Liver (tissue), 3 donors: ENCODE measurements around the gene WDFY3.

ENCODE experiments used
- GABPA ChIP-seq, 2 donors: IDR thresholded peaks in 1 of 2; conservative IDR thresholded peaks in 1 of 2; 2 replicates each; pipeline ENCODE4 v1.6.1; 2016; ENCODE audit warnings: antibody characterized with exemption in 2 of 2, mild to moderate bottlenecking in 1 of 2, moderate library complexity in 1 of 2
- RAD21 ChIP-seq, 2 donors: IDR thresholded peaks; 2 replicates each; pipeline ENCODE4 v1.6.1; 2016; ENCODE audit warnings: antibody characterized with exemption in 2 of 2, mild to moderate bottlenecking in 2 of 2
- RXRA ChIP-seq, 2 donors: IDR thresholded peaks; 2 replicates each; pipeline ENCODE4 v1.6.1; 2017 to 2018; ENCODE audit warnings: antibody characterized with exemption in 2 of 2, mild to moderate bottlenecking in 1 of 2
- SP1 ChIP-seq: IDR thresholded peaks from 2 replicates; pipeline ENCODE4 v1.6.1; 2018; ENCODE audit warnings: antibody characterized with exemption, mild to moderate bottlenecking
- TAF1 ChIP-seq: conservative IDR thresholded peaks from 2 replicates; pipeline ENCODE4 v1.6.1; 2016; ENCODE audit warnings: antibody characterized with exemption, mild to moderate bottlenecking
- YY1 ChIP-seq: IDR thresholded peaks from 2 replicates; pipeline ENCODE4 v1.6.1; 2016; ENCODE audit warnings: antibody characterized with exemption, mild to moderate bottlenecking
- TF ChIP-seq, protein P1 (sequence below): IDR thresholded peaks from 2 replicates; pipeline ENCODE4 v1.6.1; 2016; ENCODE audit warnings: antibody characterized with exemption
- TF ChIP-seq, protein P2 (sequence below): fragments of 150-350 bp; IDR thresholded peaks from 2 replicates; pipeline ENCODE4 v1.5.1; 2017; ENCODE audit warnings: improper control_type of control experiment, low read depth, low read length; ENCODE audit not compliant: missing input control
- TF ChIP-seq, protein P3 (sequence below): IDR thresholded peaks from 2 replicates; pipeline ENCODE4 v1.6.1; 2016; ENCODE audit warnings: antibody characterized with exemption
- TF ChIP-seq, protein P4 (sequence below): IDR thresholded peaks from 2 replicates; pipeline ENCODE4 v1.6.1; 2016; ENCODE audit warnings: antibody characterized with exemption
- TF ChIP-seq, protein P5 (sequence below): IDR thresholded peaks from 2 replicates; pipeline ENCODE4 v1.6.1; 2016; ENCODE audit warnings: antibody characterized with exemption, mild to moderate bottlenecking
- donor health status: healthy.
- donor health status: healthy.

DNA sequence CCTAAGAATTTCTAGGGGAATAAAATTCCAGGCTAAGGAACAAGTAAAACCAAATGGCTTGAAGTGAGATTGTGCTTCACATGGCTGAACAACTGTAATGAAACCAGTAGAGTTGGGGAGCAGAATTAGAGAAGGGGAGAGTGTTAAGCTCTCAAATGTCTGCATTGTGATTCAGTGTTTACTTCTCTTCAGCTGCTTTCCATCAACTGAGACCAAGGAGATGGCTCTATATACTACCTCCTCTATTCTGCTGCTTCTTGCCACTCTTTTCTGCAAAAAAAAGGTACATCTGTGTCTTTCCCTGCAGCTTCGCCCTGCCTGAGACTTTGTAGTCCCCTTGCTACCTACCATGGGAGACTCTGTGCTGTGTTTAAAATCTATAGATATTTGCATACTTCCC lies 73.5 kb downstream of the WDFY3 start:
- TF ChIP-seq, protein P1, sequence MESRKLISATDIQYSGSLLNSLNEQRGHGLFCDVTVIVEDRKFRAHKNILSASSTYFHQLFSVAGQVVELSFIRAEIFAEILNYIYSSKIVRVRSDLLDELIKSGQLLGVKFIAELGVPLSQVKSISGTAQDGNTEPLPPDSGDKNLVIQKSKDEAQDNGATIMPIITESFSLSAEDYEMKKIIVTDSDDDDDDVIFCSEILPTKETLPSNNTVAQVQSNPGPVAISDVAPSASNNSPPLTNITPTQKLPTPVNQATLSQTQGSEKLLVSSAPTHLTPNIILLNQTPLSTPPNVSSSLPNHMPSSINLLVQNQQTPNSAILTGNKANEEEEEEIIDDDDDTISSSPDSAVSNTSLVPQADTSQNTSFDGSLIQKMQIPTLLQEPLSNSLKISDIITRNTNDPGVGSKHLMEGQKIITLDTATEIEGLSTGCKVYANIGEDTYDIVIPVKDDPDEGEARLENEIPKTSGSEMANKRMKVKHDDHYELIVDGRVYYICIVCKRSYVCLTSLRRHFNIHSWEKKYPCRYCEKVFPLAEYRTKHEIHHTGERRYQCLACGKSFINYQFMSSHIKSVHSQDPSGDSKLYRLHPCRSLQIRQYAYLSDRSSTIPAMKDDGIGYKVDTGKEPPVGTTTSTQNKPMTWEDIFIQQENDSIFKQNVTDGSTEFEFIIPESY, result no peak
- TF ChIP-seq, protein P2, sequence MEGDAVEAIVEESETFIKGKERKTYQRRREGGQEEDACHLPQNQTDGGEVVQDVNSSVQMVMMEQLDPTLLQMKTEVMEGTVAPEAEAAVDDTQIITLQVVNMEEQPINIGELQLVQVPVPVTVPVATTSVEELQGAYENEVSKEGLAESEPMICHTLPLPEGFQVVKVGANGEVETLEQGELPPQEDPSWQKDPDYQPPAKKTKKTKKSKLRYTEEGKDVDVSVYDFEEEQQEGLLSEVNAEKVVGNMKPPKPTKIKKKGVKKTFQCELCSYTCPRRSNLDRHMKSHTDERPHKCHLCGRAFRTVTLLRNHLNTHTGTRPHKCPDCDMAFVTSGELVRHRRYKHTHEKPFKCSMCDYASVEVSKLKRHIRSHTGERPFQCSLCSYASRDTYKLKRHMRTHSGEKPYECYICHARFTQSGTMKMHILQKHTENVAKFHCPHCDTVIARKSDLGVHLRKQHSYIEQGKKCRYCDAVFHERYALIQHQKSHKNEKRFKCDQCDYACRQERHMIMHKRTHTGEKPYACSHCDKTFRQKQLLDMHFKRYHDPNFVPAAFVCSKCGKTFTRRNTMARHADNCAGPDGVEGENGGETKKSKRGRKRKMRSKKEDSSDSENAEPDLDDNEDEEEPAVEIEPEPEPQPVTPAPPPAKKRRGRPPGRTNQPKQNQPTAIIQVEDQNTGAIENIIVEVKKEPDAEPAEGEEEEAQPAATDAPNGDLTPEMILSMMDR, result no peak
- TF ChIP-seq TAF1 (no peak), RAD21 (IDR thresholded peaks at IDR 0.05) (no peak), YY1 (no peak), SP1 (no peak), GABPA (IDR thresholded peaks at IDR 0.05 in 1 of 2, conservative IDR thresholded peaks at IDR 0.05 in 1 of 2) (no peak), RXRA (IDR thresholded peaks at IDR 0.05) (no peak)
- TF ChIP-seq, protein P3, sequence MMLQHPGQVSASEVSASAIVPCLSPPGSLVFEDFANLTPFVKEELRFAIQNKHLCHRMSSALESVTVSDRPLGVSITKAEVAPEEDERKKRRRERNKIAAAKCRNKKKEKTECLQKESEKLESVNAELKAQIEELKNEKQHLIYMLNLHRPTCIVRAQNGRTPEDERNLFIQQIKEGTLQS, result no peak
- TF ChIP-seq, protein P4, sequence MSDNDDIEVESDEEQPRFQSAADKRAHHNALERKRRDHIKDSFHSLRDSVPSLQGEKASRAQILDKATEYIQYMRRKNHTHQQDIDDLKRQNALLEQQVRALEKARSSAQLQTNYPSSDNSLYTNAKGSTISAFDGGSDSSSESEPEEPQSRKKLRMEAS, result no peak
- TF ChIP-seq, protein P5, sequence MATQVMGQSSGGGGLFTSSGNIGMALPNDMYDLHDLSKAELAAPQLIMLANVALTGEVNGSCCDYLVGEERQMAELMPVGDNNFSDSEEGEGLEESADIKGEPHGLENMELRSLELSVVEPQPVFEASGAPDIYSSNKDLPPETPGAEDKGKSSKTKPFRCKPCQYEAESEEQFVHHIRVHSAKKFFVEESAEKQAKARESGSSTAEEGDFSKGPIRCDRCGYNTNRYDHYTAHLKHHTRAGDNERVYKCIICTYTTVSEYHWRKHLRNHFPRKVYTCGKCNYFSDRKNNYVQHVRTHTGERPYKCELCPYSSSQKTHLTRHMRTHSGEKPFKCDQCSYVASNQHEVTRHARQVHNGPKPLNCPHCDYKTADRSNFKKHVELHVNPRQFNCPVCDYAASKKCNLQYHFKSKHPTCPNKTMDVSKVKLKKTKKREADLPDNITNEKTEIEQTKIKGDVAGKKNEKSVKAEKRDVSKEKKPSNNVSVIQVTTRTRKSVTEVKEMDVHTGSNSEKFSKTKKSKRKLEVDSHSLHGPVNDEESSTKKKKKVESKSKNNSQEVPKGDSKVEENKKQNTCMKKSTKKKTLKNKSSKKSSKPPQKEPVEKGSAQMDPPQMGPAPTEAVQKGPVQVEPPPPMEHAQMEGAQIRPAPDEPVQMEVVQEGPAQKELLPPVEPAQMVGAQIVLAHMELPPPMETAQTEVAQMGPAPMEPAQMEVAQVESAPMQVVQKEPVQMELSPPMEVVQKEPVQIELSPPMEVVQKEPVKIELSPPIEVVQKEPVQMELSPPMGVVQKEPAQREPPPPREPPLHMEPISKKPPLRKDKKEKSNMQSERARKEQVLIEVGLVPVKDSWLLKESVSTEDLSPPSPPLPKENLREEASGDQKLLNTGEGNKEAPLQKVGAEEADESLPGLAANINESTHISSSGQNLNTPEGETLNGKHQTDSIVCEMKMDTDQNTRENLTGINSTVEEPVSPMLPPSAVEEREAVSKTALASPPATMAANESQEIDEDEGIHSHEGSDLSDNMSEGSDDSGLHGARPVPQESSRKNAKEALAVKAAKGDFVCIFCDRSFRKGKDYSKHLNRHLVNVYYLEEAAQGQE, result no peak
